ENCODE measurements around the gene EIF5. TPM values are rescaled to one million over a fixed set of nuclear protein-coding genes. Genes with fewer than 3 reads are reported as not detected.

Gene EIF5
- total RNA-seq, 1 donor from 2014 or later, result 330 TPM

- TF ChIP-seq CTCF (IDR thresholded peaks at IDR 0.05; ENCODE audit: insufficient read depth, low read depth, low read length), result no peak
- no peak for TF ChIP-seq EZH2 (IDR thresholded peaks at IDR 0.05; ENCODE audit: insufficient read depth, low read length)
- peaks cover 23% of the 10 kb centered on the region for H3K27me3 Mint-ChIP-seq (ENCODE audit: low read depth, unreplicated experiment)
- H3K27ac Mint-ChIP-seq (ENCODE audit: unreplicated experiment), result no peak overlapping the region
- no peaks in the 10 kb centered on the region for H3K4me1 Mint-ChIP-seq (ENCODE audit: low read depth, unreplicated experiment)
- H3K4me1 ChIP-seq (ENCODE audit: insufficient read depth, low read length), result no peaks in the 10 kb centered on the region
- H3K9ac ChIP-seq (ENCODE audit: low read length), result no peak overlapping the region
- no peaks in the 10 kb centered on the region for H3K79me2 ChIP-seq (ENCODE audit: insufficient read depth, low read length)
- H3K4me3 Mint-ChIP-seq (ENCODE audit: unreplicated experiment), result no peak overlapping the region
- H4K20me1 ChIP-seq (ENCODE audit: insufficient read depth, low read length), result no peaks in the 10 kb centered on the region
- H3K4me2 ChIP-seq (ENCODE audit: low read length), result no peak overlapping the region
- H3K36me3 Mint-ChIP-seq (ENCODE audit: low read depth, unreplicated experiment), result no peaks in the 10 kb centered on the region
- peaks cover 2% of the 10 kb centered on the region for H3K27me3 ChIP-seq (ENCODE audit: insufficient read depth, low read length)
- DNase-seq (ENCODE audit: low read depth), result no peak
- FAIRE-seq, result no peak
- no peak overlapping the region for H3K4me3 ChIP-seq (ENCODE audit: insufficient read depth, low read depth, low read length)
- no peaks in the 10 kb centered on the region for H3K36me3 ChIP-seq (ENCODE audit: insufficient read depth, low read length)
- peaks cover 4% of the 10 kb centered on the region for H3K9me3 ChIP-seq (ENCODE audit: insufficient read depth, low read depth, low read length)
- peaks cover 12% of the 10 kb centered on the region for H3K9me3 Mint-ChIP-seq (ENCODE audit: unreplicated experiment)
- no peak overlapping the region for H3K27ac ChIP-seq (ENCODE audit: low read depth, low read length)
- H2AFZ ChIP-seq (ENCODE audit: low read depth, low read length), result no peak overlapping the region
Measured at GRCh38 chr14:103304706-103305105, 29.3 kb upstream of the EIF5 start.

- H3K27me3 Mint-ChIP-seq (ENCODE audit: low read depth, unreplicated experiment), result peaks cover 31% of the 10 kb centered on the region
- H3K27ac Mint-ChIP-seq (ENCODE audit: unreplicated experiment), result no peak overlapping the region
- no peak overlapping the region for H3K4me3 Mint-ChIP-seq (ENCODE audit: unreplicated experiment)
- H3K9me3 Mint-ChIP-seq (ENCODE audit: unreplicated experiment), result peaks cover 12% of the 10 kb centered on the region
- TF ChIP-seq EZH2 (IDR thresholded peaks at IDR 0.05; ENCODE audit: insufficient read depth, low read length) (no peak), CTCF (IDR thresholded peaks at IDR 0.05; ENCODE audit: insufficient read depth, low read depth, low read length) (no peak)
- Histone ChIP-seq H3K27ac (ENCODE audit: low read depth, low read length) (no peak overlapping the region), H3K4me1 (ENCODE audit: insufficient read depth, low read length) (no peaks in the 10 kb centered on the region), H3K9ac (ENCODE audit: low read length) (no peak overlapping the region), H3K4me2 (ENCODE audit: low read length) (no peak overlapping the region), H3K36me3 (ENCODE audit: insufficient read depth, low read length) (no peaks in the 10 kb centered on the region), H2AFZ (ENCODE audit: low read depth, low read length) (no peak overlapping the region), H3K79me2 (ENCODE audit: insufficient read depth, low read length) (no peaks in the 10 kb centered on the region), H4K20me1 (ENCODE audit: insufficient read depth, low read length) (no peaks in the 10 kb centered on the region), H3K4me3 (ENCODE audit: insufficient read depth, low read depth, low read length) (no peak overlapping the region), H3K9me3 (ENCODE audit: insufficient read depth, low read depth, low read length) (peaks cover 4% of the 10 kb centered on the region), H3K27me3 (ENCODE audit: insufficient read depth, low read length) (peaks cover 2% of the 10 kb centered on the region)
- DNase-seq (ENCODE audit: low read depth) (no peak), FAIRE-seq (no peak)
- H3K4me1 Mint-ChIP-seq (ENCODE audit: low read depth, unreplicated experiment), result no peaks in the 10 kb centered on the region
- peaks cover 2% of the 10 kb centered on the region for H3K36me3 Mint-ChIP-seq (ENCODE audit: low read depth, unreplicated experiment)
Measured at GRCh38 chr14:103308717-103309616, 25.1 kb upstream of the EIF5 start.

GRCh38 chr14:103310576-103311095 lies 23.4 kb upstream of the EIF5 start:
- no peak overlapping the region for H3K27ac Mint-ChIP-seq (ENCODE audit: unreplicated experiment)
- peaks cover 2% of the 10 kb centered on the region for H3K36me3 Mint-ChIP-seq (ENCODE audit: low read depth, unreplicated experiment)
- no peak overlapping the region for H2AFZ ChIP-seq (ENCODE audit: low read depth, low read length)
- H3K27me3 ChIP-seq (ENCODE audit: insufficient read depth, low read length), result peaks cover 2% of the 10 kb centered on the region
- H3K4me1 ChIP-seq (ENCODE audit: insufficient read depth, low read length), result no peaks in the 10 kb centered on the region
- no peak for TF ChIP-seq CTCF (IDR thresholded peaks at IDR 0.05; ENCODE audit: insufficient read depth, low read depth, low read length)
- no peak for TF ChIP-seq EZH2 (IDR thresholded peaks at IDR 0.05; ENCODE audit: insufficient read depth, low read length)
- H3K4me3 Mint-ChIP-seq (ENCODE audit: unreplicated experiment), result no peak overlapping the region
- no peaks in the 10 kb centered on the region for H3K36me3 ChIP-seq (ENCODE audit: insufficient read depth, low read length)
- peaks cover 28% of the 10 kb centered on the region for H3K27me3 Mint-ChIP-seq (ENCODE audit: low read depth, unreplicated experiment)
- H3K9me3 Mint-ChIP-seq (ENCODE audit: unreplicated experiment), result peaks cover 7% of the 10 kb centered on the region
- FAIRE-seq, result no peak
- H3K27ac ChIP-seq (ENCODE audit: low read depth, low read length), result no peak overlapping the region
- H3K4me3 ChIP-seq (ENCODE audit: insufficient read depth, low read depth, low read length), result no peak overlapping the region
- no peaks in the 10 kb centered on the region for H3K79me2 ChIP-seq (ENCODE audit: insufficient read depth, low read length)
- no peak overlapping the region for H3K9ac ChIP-seq (ENCODE audit: low read length)
- H3K4me2 ChIP-seq (ENCODE audit: low read length), result no peak overlapping the region
- no peak for DNase-seq (ENCODE audit: low read depth)
- no peaks in the 10 kb centered on the region for H3K4me1 Mint-ChIP-seq (ENCODE audit: low read depth, unreplicated experiment)
- H4K20me1 ChIP-seq (ENCODE audit: insufficient read depth, low read length), result no peaks in the 10 kb centered on the region
- peaks cover 4% of the 10 kb centered on the region for H3K9me3 ChIP-seq (ENCODE audit: insufficient read depth, low read depth, low read length)

Data from astrocyte (in vitro differentiated cells and primary cell).